GM19240 (cell line): Measurements from ENCODE around the gene RNF157.
A peak's percentile ranks its signal among the peaks of the same experiment; 100 is the strongest.
"Not testable (repeated sequence)": the region's sequence is repeated elsewhere in the genome, so short reads cannot be mapped to it uniquely, and the experiment has no call there.

ENCODE experiments used
- DNase-seq: peaks from one replicate; pipeline ENCODE4 v3.0.0; 2011; ENCODE audit warnings: low spot score; ENCODE audit not compliant: insufficient read length

Gene RNF157

GRCh38 chr17:76270770-76271668, 30.7 kb upstream of the RNF157 start:
- no peak for DNase-seq

GRCh38 chr17:76270127-76270592, 29.9 kb upstream of the RNF157 start:
- DNase-seq, result no peak

GRCh38 chr17:76268991-76269981, 29.0 kb upstream of the RNF157 start:
- no peak for DNase-seq

GRCh38 chr17:76268015-76268749, 27.9 kb upstream of the RNF157 start:
- no peak for DNase-seq

DNA sequence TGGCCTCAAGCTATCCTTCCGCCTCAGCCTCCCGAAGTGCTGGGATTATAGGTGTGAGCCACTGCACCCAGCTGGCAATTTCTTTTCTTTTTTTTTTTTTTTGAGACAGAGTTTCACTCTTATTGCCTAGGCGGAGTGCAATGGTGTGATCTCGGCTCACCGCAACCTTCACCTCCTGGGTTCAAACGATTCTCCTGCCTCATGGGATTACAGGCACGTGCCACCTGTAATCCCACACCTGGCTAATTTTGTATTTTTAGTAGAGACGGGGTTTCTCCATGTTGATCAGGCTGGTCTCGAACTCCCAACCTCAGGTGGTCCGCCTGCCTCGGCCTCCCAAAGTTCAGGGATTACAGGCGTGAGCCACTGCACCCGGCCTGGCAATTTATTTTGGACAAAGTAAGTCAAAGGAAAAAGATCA, 27.3 kb upstream of the RNF157 start:
- DNase-seq, result not testable (repeated sequence)

DNA sequence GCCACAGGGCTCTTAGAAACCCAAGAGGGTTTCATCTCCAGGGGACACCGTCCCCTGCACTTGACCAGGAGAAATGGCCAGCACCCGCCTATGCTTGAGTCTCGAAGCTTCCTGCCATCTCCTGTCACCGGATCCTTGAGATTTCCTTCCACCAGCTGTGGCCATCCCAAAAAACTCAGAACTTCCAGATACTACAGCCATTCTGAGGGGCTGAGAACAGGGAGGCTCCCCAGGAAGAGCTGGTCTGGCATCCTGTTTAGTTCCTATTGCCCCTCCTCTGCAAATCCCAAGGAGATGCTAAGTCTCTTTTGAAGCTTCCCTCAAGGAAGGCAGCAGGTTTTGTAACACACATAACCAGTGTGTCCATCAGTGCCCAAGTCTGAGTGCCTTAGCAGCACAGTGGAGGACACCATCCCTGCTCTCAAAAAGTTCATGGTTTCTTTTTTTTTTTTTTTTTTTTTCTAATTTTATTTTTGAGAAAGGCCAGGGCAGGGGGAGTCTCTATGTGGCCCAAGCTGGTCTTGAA, 26.8 kb upstream of the RNF157 start:
- no peak for DNase-seq

DNA sequence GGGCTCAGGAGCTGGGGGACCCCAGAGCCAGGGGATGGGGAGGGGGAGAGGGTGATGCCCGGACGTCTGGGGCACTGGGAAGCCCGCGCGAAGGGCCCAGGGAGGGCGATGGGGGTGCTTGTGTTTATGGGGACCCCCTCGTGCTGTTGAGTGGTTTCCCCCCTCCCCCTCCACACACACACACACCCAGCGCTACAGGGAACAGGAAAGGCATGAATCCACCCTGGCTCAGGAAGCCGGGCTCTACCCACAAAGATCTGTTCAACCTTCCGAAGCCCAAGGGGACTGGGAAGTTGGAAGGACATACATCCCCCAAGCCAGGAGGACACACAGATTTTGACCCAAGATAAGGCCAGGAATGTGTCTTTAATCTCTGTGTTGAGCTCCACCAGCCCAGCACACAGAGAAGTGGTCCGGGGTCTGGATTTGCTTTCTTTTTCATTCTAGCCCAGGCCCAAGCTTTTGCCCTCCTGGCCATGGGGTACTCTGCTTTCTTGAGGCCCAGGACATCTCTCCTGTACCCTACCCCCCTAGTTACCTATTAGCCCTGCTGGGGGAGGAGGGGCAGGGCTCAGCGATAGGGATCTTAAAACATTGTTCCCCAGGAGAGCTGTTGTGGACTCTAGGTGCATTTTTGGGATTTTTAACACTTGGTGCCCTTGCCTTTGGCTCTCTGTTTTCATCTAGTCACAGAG, 26.1 kb upstream of the RNF157 start:
- no peak for DNase-seq

- no peak for DNase-seq
Observed at GRCh38 chr17:76265624-76266243, 25.4 kb upstream of the RNF157 start.

GRCh38 chr17:76264755-76265623, 24.7 kb upstream of the RNF157 start, which contains the start of gene UBALD2:
Gene UBALD2, plus strand, starts transcription at chr17:76265348. Its CDS starts 158 bp downstream, at chr17:76265506.
- peak; percentile 95 for DNase-seq

GRCh38 chr17:76264425-76264754, 24.1 kb upstream of the RNF157 start:
- DNase-seq, result no peak

DNA sequence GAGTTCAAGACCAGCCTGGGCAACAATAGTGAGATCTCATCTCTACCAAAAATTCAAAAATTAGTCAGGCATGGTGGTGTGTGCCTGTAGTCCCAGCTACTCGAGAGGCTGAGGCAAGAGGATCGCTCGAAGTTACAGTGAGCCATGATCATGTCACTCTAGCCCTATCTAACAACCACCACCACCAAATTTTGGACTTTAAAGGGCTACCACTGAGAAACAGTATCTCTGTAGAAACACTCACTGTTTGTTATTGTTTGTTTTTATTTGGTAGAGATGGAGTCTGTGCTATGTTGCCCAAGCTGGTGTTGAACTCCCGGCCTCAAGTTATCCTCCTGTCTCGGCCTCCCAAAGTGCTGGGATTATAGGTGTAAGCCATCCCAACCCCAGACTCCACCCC, 23.6 kb upstream of the RNF157 start:
- no peak for DNase-seq

GRCh38 chr17:76262732-76263344, 22.5 kb upstream of the RNF157 start:
- DNase-seq, result no peak

DNA sequence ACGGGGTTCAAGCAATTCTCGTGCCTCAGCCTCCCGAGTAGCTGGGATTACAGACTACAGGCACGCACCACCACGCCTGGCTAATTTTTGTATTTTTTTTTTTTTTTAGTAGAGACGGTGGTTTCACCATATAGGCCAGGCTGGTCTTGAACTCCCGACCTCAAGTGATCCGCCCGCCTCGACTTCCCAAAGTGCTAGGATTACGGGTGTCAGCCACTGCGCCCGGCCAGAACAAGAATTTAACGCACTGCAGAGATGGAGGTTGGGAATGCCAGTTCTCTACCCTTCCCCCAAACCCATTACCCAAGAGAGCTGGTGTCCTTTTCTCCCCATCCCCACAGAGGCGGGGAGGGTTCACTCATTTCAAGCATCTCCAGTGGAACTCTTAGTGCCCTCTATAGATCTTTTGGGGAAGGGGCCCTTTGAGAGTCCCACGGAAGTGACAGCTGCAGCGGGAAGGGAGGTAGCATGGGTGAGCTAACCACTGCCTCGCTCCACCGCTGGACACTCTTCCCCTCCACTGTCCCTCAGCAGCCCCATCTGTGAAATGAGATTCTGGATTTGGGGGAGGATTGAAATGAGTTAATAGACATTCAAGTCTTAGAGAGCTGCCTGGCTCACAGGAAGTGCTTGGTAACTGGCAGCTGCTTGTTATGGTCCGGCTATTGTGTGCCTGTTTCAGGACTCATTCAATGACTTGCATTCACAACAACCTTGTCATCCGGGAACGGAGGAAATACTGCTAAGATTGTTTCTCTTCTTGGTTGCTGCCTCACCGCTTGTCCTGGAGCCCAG, 21.3 kb upstream of the RNF157 start:
- peak; percentile 73 for DNase-seq

- DNase-seq, result no peak
Observed at GRCh38 chr17:76260669-76261068, 20.4 kb upstream of the RNF157 start.

DNA sequence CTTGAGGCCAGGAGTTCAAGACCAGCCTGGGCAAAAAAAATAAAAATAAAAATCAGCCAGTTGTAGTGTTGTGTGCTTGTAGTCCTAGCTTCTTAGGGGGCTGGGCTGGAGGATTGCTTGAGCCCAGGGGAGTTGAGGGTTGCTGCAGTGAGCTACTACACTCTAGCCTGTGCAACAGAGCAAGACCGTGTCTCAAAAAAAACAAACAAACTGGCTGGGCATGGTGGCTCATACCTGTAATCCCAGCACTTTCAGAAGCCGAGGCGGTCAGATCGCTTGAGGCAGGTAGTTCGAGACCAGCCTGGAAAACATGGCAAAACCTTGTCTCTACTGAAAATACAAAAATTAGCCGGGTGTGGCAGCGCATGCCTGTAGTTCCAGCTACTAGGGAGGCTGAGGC, 19.9 kb upstream of the RNF157 start:
- no peak for DNase-seq

GRCh38 chr17:76256430-76257050, 16.2 kb upstream of the RNF157 start:
- DNase-seq, result not testable (repeated sequence)

GRCh38 chr17:76255801-76256429, 15.6 kb upstream of the RNF157 start:
- DNase-seq, result no peak
